K562 (cell line): ENCODE data around the gene ANXA4. TPM values are rescaled to one million over a fixed set of nuclear protein-coding genes. Genes with fewer than 3 reads are reported as not detected.

Experiments used
- CEBPG ChIP-seq, 3 experiments: fragments of 200-800 bp in 1 of 3; sonication (Bioruptor generic) in 1 of 3; sonication (generic) in 1 of 3; formaldehyde crosslinking in 1 of 3; IDR thresholded peaks in 2 of 3; conservative IDR thresholded peaks in 1 of 3; 2 replicates each; pipeline versions ENCODE4 v1.6.1 to v1.8.0; 2016 to 2022; ENCODE audit warnings: missing compliant biosample characterization in 2 of 3, missing genetic modification characterization in 2 of 3, mild to moderate bottlenecking in 1 of 3, missing genetic modification reagents in 1 of 3
- CHD2 ChIP-seq: IDR thresholded peaks from 2 replicates; pipeline ENCODE4 v1.6.1; 2011; ENCODE audit warnings: low read depth, low read length
- CREB3L1 ChIP-seq: fragments of 450-650 bp; IDR thresholded peaks from 2 replicates; pipeline ENCODE4 v1.6.1; 2014; ENCODE audit warnings: low read depth, mild to moderate bottlenecking, moderate library complexity, borderline replicate concordance
- MAX ChIP-seq: sonication (generic); formaldehyde crosslinking; IDR thresholded peaks from 2 replicates; pipeline ENCODE4 v1.9.0; 2022; ENCODE audit warnings: mild to moderate bottlenecking, missing genetic modification reagents
- POLR3A ChIP-seq: IDR thresholded peaks from 2 replicates; pipeline ENCODE4 v1.6.1; 2011; ENCODE audit warnings: borderline replicate concordance, mild to moderate bottlenecking, moderate library complexity; ENCODE audit not compliant: insufficient read length, insufficient read depth; ENCODE audit errors: extremely low read depth
- RBM14 ChIP-seq: fragments of 200-400 bp; formaldehyde crosslinking; IDR thresholded peaks from 2 replicates; pipeline ENCODE4 v1.6.1; 2018; ENCODE audit warnings: low read depth, mild to moderate bottlenecking, low read length, moderate library complexity, borderline replicate concordance; ENCODE audit not compliant: insufficient read depth
- SRF ChIP-seq, 2 experiments: fragments of 250-450, 450-650 bp in 1 of 2; sonication (Bioruptor Pico) in 1 of 2; sonication (generic) in 1 of 2; formaldehyde crosslinking; IDR thresholded peaks; 2 replicates each; pipeline versions ENCODE4 v1.5.0 to v1.5.1; 2020 to 2022; ENCODE audit warnings: mild to moderate bottlenecking in 1 of 2, missing genetic modification reagents in 1 of 2
- ZBTB34 ChIP-seq: fragments of 250-450 bp; sonication (Bioruptor Pico); IDR thresholded peaks from 2 replicates; pipeline ENCODE4 v1.8.0; 2021; ENCODE audit warnings: mild to moderate bottlenecking, moderate library complexity
- ZEB2 ChIP-seq: fragments of 450-650 bp; IDR thresholded peaks from 2 replicates; pipeline ENCODE4 v1.6.1; 2016
- ZFP91 ChIP-seq: sonication (generic); formaldehyde crosslinking; IDR thresholded peaks from 2 replicates; pipeline ENCODE4 v1.8.0; 2022; ENCODE audit warnings: mild to moderate bottlenecking, missing genetic modification reagents
- ZNF217 ChIP-seq: sonication (generic); formaldehyde crosslinking; IDR thresholded peaks from 2 replicates; pipeline ENCODE4 v1.8.0; 2022; ENCODE audit warnings: mild to moderate bottlenecking, missing genetic modification reagents
- ZNF277 ChIP-seq: fragments of 250-450 bp; sonication (Bioruptor Pico); IDR thresholded peaks from 2 replicates; pipeline ENCODE4 v1.8.0; 2022; ENCODE audit warnings: inconsistent platforms, mild to moderate bottlenecking, moderate library complexity, borderline replicate concordance
- ZNF282 ChIP-seq: sonication (generic); formaldehyde crosslinking; IDR thresholded peaks from 2 replicates; pipeline ENCODE4 v1.8.1; 2023; ENCODE audit warnings: missing genetic modification reagents
- ZNF395 ChIP-seq: fragments of 200-800 bp; sonication (Bioruptor generic); IDR thresholded peaks from 2 replicates; pipeline ENCODE4 v1.6.1; 2017; ENCODE audit warnings: missing genetic modification characterization, missing compliant biosample characterization
- ZNF41 ChIP-seq: fragments of 250-450 bp; sonication (Bioruptor Pico); conservative IDR thresholded peaks from 2 replicates; pipeline ENCODE4 v1.4.0; 2020; ENCODE audit warnings: mild to moderate bottlenecking
- polyA plus RNA-seq, 8 experiments: library from polyadenylated mRNA; depleted of rRNA in 4 of 8; stranded (reverse) in 5 of 8; unstranded in 3 of 8; fragments of >200 nt; fragmentation: Nextera tagmentation in 2 of 8; fragmentation: Illumina TruSeq in 1 of 8; extraction: Ambion mirVana in 2 of 8; extraction: Trizol in 1 of 8; gene quantifications; 2 replicates each; pipeline versions ENCODE4 v1.2.1 to v1.2.3, GENCODE V29; 2011 to 2014; ENCODE audit warnings: inconsistent platforms in 1 of 8, missing spikeins in 1 of 8
- total RNA-seq, 7 experiments: library from RNA; depleted of rRNA in 6 of 7; stranded (reverse); fragments of >200 nt in 6 of 7; fragmentation: Illumina TruSeq in 2 of 7; extraction: Trizol in 2 of 7; gene quantifications; 2 replicates each; pipeline versions ENCODE4 v1.2.1 to v1.2.3, GENCODE V29; 2011 to 2021; ENCODE audit warnings: low replicate concordance in 1 of 7
- TF ChIP-seq, protein P1 (sequence below): fragments of 450-650 bp; formaldehyde crosslinking; IDR thresholded peaks from 2 replicates; pipeline ENCODE4 v1.4.0; 2022; ENCODE audit warnings: mild to moderate bottlenecking, moderate library complexity

Gene ANXA4
- total and polyA plus RNA-seq, 9 of the 15 experiments (the other 6 are each of a cell fraction or from before 2014, with no cell fraction given), result 3.4 to 13.6 (median 11.6) TPM

DNA sequence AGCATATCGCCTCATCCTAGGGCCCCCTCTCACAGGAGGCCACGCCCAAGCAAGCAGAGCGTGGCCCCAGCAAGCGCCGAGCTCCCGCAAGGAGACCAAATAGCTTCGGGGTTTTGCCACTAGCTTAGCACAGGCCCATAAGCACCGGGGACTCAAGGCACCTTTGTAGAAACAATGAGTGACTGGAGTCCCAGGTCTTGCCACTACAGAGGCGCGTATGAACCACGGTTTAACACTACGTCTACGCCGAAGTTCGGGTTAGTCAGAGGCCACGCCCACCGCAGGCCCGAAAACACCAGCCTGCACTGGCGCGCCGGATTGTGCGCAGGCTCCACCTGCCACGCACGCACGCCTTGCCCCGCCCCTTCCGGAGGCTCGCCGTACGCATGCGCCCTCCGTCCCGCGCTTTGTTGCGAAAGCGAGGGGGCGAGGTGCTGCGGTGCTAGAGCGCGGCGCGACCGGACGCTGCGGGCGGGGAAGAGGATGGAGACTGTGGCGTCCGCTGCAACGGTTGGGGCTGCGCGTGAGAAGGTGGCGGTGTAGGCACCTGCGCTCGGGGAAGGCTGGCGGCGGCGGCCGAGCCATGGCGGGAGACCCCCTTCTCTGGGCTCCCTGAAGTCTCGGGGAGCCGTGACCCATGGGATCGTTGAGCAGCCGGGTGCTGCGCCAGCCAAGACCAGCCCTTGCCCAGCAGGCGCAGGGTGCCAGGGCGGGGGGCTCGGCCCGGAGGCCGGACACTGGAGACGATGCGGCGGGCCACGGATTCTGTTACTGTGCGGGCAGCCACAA, 87.5 kb downstream of the ANXA4 start, which contains the start of gene GMCL1 (continued):
- TF ChIP-seq ZNF277 (CRISPR knock-in tag), result no peak
- peak; percentile 64; the same call in 1 of the 2 replicates for TF ChIP-seq ZFP91 (CRISPR knock-in tag)
- no peak for TF ChIP-seq ZEB2
- no peak for TF ChIP-seq ZBTB34 (CRISPR knock-in tag)
- TF ChIP-seq RBM14, result no peak
- TF ChIP-seq CEBPG (CRISPR knock-in tag; IDR thresholded peaks at IDR 0.05), result peak; percentile 99
- peak; percentile 93 to 97 for TF ChIP-seq CEBPG (tag; conservative IDR thresholded peaks at IDR 0.05 in 1 of 2, IDR thresholded peaks at IDR 0.05 in 1 of 2)
- no peak for TF ChIP-seq ZNF41
- 0 out of 2 replicates have a peak, but pooled peaks have one; percentile 9 for TF ChIP-seq ZNF282 (CRISPR knock-in tag)
- TF ChIP-seq CREB3L1, result peak; percentile 100
- no peak for TF ChIP-seq POLR3A
- TF ChIP-seq ZNF217 (CRISPR knock-in tag), result no peak
- peak; percentile 99 for TF ChIP-seq MAX (CRISPR knock-in tag)
- TF ChIP-seq, protein P1, sequence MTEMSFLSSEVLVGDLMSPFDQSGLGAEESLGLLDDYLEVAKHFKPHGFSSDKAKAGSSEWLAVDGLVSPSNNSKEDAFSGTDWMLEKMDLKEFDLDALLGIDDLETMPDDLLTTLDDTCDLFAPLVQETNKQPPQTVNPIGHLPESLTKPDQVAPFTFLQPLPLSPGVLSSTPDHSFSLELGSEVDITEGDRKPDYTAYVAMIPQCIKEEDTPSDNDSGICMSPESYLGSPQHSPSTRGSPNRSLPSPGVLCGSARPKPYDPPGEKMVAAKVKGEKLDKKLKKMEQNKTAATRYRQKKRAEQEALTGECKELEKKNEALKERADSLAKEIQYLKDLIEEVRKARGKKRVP, result 0 out of 2 replicates have a peak, but pooled peaks have one; percentile 17
- no peak; a peak in 1 of 4 replicates for TF ChIP-seq SRF (CRISPR knock-in tag; IDR thresholded peaks at IDR 0.05)
- 0 out of 2 replicates have a peak, but pooled peaks have one; percentile 59 for TF ChIP-seq ZNF395 (CRISPR knock-in tag)
- TF ChIP-seq CHD2, result 0 out of 2 replicates have a peak, but pooled peaks have one; percentile 15
